IMR-90 (cell line): Measurements from ENCODE around the gene APBB1IP. TPM values are rescaled to one million over a fixed set of nuclear protein-coding genes. Genes with fewer than 3 reads are reported as not detected.
"Not testable (repeated sequence)": the region's sequence is repeated elsewhere in the genome, so short reads cannot be mapped to it uniquely, and the experiment has no call there.

ENCODE experiments used
- ATAC-seq: fragments of 200-7000 bp; cut with Tn5 transposase; 2 replicates; pipeline ENCODE4 v1.9.1; 2020; ENCODE audit warnings: low read depth, mild to moderate bottlenecking, moderate library complexity
- BruUV-seq: library from RNA; stranded (reverse); fragments of 400-500 nt; replicated peaks from 2 replicates; lab custom pipeline; 2021; lab: Mats Ljungman, UMichigan
- CTCF ChIA-PET: fragments of 300-600 bp; formaldehyde crosslinking; extraction: SDS; loops from one replicate; lab custom pipeline; 2021; ENCODE audit warnings: antibody characterized with exemption; lab: Yijun Ruan, JAX
- POLR2A ChIA-PET: fragments of 300-600 bp; sonication (Branson Sonifier 250); formaldehyde crosslinking; loops from one replicate; lab custom pipeline; 2022; ENCODE audit warnings: antibody characterized with exemption; ENCODE audit not compliant: unreplicated experiment; lab: Charles Lee
- DNase-seq: peaks from one replicate; pipeline ENCODE4 v3.0.0; 2013
- H2AFZ ChIP-seq: replicated peaks from 2 replicates; pipeline ENCODE3; 2013; ENCODE audit warnings: low read length, mild to moderate bottlenecking; ENCODE audit not compliant: poor library complexity
- H2AK5ac ChIP-seq: 2 replicates; pipeline ENCODE4 v1.6.1; 2013; ENCODE audit warnings: low read depth, low read length, inconsistent platforms
- H2AK9ac ChIP-seq: replicated peaks from 2 replicates; pipeline ENCODE3; 2013; ENCODE audit warnings: mild to moderate bottlenecking, low read depth, low read length, moderate library complexity; ENCODE audit not compliant: poor library complexity
- H2BK120ac ChIP-seq: 2 replicates; pipeline ENCODE4 v1.6.1; 2013; ENCODE audit warnings: low read depth, low read length, inconsistent platforms
- H2BK15ac ChIP-seq: 3 replicates; pipeline ENCODE4 v1.6.1; 2013; ENCODE audit warnings: low read depth, low read length, inconsistent platforms
- H2BK20ac ChIP-seq: 2 replicates; pipeline ENCODE4 v1.6.1; 2013; ENCODE audit warnings: low read depth, mild to moderate bottlenecking, inconsistent platforms, low read length, moderate library complexity
- H2BK5ac ChIP-seq: 2 replicates; pipeline ENCODE4 v1.6.1; 2013; ENCODE audit warnings: mild to moderate bottlenecking, low read depth, low read length, inconsistent platforms; ENCODE audit not compliant: poor library complexity, severe bottlenecking
- H3K14ac ChIP-seq: replicated peaks from 2 replicates; pipeline ENCODE4 v1.6.1; 2013; ENCODE audit warnings: low read depth, low read length, inconsistent platforms
- H3K18ac ChIP-seq: 2 replicates; pipeline ENCODE4 v1.6.1; 2013; ENCODE audit warnings: low read depth, low read length, control low read depth
- H3K23ac ChIP-seq: 2 replicates; pipeline ENCODE4 v1.6.1; 2013; ENCODE audit warnings: low read depth, low read length, inconsistent platforms
- H3K27ac ChIP-seq: 2 replicates; pipeline ENCODE4 v1.5.1; 2013; ENCODE audit warnings: mild to moderate bottlenecking, control low read depth, low read length; ENCODE audit not compliant: insufficient read depth
- H3K27me3 ChIP-seq: 2 replicates; pipeline ENCODE4 v1.6.1; 2013; ENCODE audit warnings: low read length; ENCODE audit not compliant: control insufficient read depth, insufficient read depth
- H3K36me3 ChIP-seq: 2 replicates; pipeline ENCODE4 v1.6.1; 2013; ENCODE audit warnings: low read length, mixed read lengths; ENCODE audit not compliant: control insufficient read depth, insufficient read depth
- H3K4ac ChIP-seq: 2 replicates; pipeline ENCODE4 v1.6.1; 2013; ENCODE audit warnings: low read depth, low read length, inconsistent platforms
- H3K4me1 ChIP-seq: 2 replicates; pipeline ENCODE4 v1.6.1; 2013; ENCODE audit warnings: low read length, mixed read lengths; ENCODE audit not compliant: control insufficient read depth, insufficient read depth
- H3K4me2 ChIP-seq: 2 replicates; pipeline ENCODE4 v1.6.1; 2013; ENCODE audit warnings: low read depth, mild to moderate bottlenecking, control low read depth, low read length, moderate library complexity
- H3K4me3 ChIP-seq: 2 replicates; pipeline ENCODE4 v1.5.1; 2013; ENCODE audit warnings: low read depth, mild to moderate bottlenecking, control low read depth, low read length, moderate library complexity; ENCODE audit not compliant: insufficient read depth
- H3K56ac ChIP-seq: 2 replicates; pipeline ENCODE4 v1.6.1; 2013; ENCODE audit warnings: low read length, inconsistent platforms; ENCODE audit not compliant: insufficient read depth; ENCODE audit errors: extremely low read depth
- H3K79me1 ChIP-seq, 2 experiments: 2 replicates each; pipeline ENCODE4 v1.6.1; 2013; ENCODE audit warnings: low read length in 2 of 2, inconsistent platforms in 1 of 2, low read depth in 1 of 2
- H3K9ac ChIP-seq: 2 replicates; pipeline ENCODE4 v1.6.1; 2013; ENCODE audit warnings: low read depth, low read length, control low read depth
- H3K9me1 ChIP-seq: 2 replicates; pipeline ENCODE4 v1.6.1; 2013; ENCODE audit warnings: low read length, inconsistent platforms; ENCODE audit not compliant: insufficient read depth
- H3K9me3 ChIP-seq: 2 replicates; pipeline ENCODE4 v1.6.1; 2013; ENCODE audit warnings: low read length; ENCODE audit not compliant: control insufficient read depth, insufficient read depth
- H4K20me1 ChIP-seq: 2 replicates; pipeline ENCODE4 v1.6.1; 2013; ENCODE audit warnings: low read length, inconsistent platforms; ENCODE audit not compliant: insufficient read depth
- H4K5ac ChIP-seq: 2 replicates; pipeline ENCODE4 v1.6.1; 2013; ENCODE audit warnings: mild to moderate bottlenecking, low read depth, low read length, control low read depth
- H4K8ac ChIP-seq, 2 experiments: 2 replicates each; pipeline ENCODE4 v1.6.1; 2013; ENCODE audit warnings: low read depth in 2 of 2, low read length in 2 of 2, control low read depth in 1 of 2, inconsistent platforms in 1 of 2
- H4K91ac ChIP-seq: 2 replicates; pipeline ENCODE4 v1.6.1; 2013; ENCODE audit warnings: low read depth, low read length, inconsistent platforms; ENCODE audit not compliant: insufficient read depth
- FOS ChIP-seq: fragments of 150-350 bp; IDR thresholded peaks from 2 replicates; pipeline ENCODE4 v1.6.1; 2016; ENCODE audit warnings: low read depth, low read length
- MAZ ChIP-seq: IDR thresholded peaks from 2 replicates; pipeline ENCODE4 v1.6.1; 2012; ENCODE audit warnings: low read depth, mild to moderate bottlenecking, low read length, improper control_type of control experiment, moderate library complexity, borderline replicate concordance
- NFE2L2 ChIP-seq: fragments of 150-350 bp; IDR thresholded peaks from 2 replicates; pipeline ENCODE4 v1.6.1; 2016; ENCODE audit warnings: low read depth, mild to moderate bottlenecking, low read length
- RCOR1 ChIP-seq: IDR thresholded peaks from 2 replicates; pipeline ENCODE4 v1.6.1; 2012; ENCODE audit warnings: mild to moderate bottlenecking, low read length, improper control_type of control experiment; ENCODE audit not compliant: insufficient replicate concordance
- WGBS, 2 experiments: methylation state at CpG; one replicate each; pipeline versions ENCODE4 v1.1.5 to v1.1.7; 2013; ENCODE audit warnings: missing lambda C conversion rate in 2 of 2; ENCODE audit not compliant: insufficient read length in 1 of 2; ENCODE audit errors: extremely low coverage in 2 of 2; 5-methylcytosine and 5-hydroxymethylcytosine counted together
- dilution Hi-C: fragments of 300-500 bp; cut with HindIII; formaldehyde crosslinking; loops from one replicate; pipeline ENCODE4 v1.14.3; 2018; ENCODE audit warnings: low sequenced_read_pairs; ENCODE audit not compliant: unreplicated experiment
- in situ Hi-C: fragments of 300-500 bp; cut with MboI; formaldehyde crosslinking; loops from 3 replicates; pipeline ENCODE4 v1.14.3; 2019; ENCODE audit warnings: low sequenced_read_pairs, inconsistent platforms, mixed read lengths
- intact Hi-C: fragments of 100-400 bp; cut with micrococcal nuclease; formaldehyde crosslinking; loops from 2 replicates; pipeline ENCODE4 v1.10.0; 2022
- polyA plus RNA-seq, 3 experiments: library from polyadenylated mRNA; depleted of rRNA; stranded (reverse); fragments of >200 nt; gene quantifications; 2 replicates each; pipeline ENCODE4 v1.2.3, GENCODE V29; 2012; ENCODE audit warnings: low replicate concordance in 1 of 3
- total RNA-seq: library from RNA; depleted of rRNA; stranded (reverse); fragments of >200 nt; gene quantifications from 2 replicates; pipeline ENCODE4 v1.2.3, GENCODE V29; 2012

The APBB1IP gene
- total and polyA plus RNA-seq, 2 of the 4 experiments (the other 2 are of a cell fraction), result not detected

DNA sequence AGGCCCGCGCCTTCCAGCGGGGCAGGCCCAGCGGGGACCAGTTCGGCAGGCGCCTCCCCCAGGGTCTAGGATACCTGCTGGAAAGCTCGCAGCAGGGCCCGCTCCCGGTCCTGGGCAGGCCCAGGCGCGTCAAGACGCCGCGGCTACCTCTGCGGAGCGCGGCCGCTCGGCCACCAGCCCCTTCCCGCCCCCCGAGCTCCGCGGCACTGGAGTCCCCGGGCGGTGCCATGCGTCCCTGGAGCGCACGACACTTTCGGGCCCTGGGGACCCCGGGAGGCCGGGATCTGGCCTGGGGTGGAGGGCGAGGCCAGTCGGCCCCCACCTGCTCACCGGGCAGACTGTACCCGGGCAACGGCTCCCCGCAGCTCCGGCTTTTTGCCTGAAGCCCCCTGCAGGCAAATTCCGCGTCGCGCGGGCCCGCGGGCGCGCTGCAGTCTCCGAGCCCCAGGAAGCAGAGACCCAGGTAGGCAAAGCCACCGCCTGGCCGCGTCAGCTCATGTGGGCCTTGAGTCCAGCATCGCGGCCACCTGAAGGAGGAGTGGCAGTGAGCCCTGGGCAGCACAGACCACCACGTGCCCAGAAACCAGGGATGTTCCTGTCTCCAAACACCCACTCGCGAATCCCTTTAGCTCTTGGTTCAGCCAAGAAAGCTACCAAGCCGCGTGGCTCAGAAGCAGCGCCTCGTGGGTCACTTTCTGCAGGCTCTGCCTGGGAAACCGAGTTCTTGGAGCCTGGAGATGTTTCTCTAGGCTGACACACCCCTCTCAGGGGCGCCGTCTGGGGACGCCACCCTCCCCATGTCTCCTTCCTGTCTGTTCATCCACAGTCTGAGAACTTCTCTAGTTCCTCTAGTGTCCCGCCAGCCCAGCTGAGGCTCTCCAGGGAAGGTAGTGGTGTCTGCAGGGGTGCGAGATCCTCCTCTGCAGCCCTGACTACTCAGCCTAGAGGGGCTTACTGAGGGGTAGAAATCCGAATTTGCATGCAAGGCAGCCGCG, 46.1 kb upstream of the APBB1IP start:
- TF ChIP-seq MAZ (no peak), FOS (no peak), NFE2L2 (no peak), RCOR1 (no peak)
- no peaks in the 10 kb centered on the region for H3K79me1 ChIP-seq
- H3K27me3 ChIP-seq, result no peaks in the 10 kb centered on the region
- no peak overlapping the region for H2BK120ac ChIP-seq
- H3K56ac ChIP-seq, result no peak overlapping the region
- intact Hi-C loops, result no loop called here
- ATAC-seq (no peak), DNase-seq (no peak)
- no peak overlapping the region for H3K14ac ChIP-seq
- H3K4ac ChIP-seq, result no peak overlapping the region
- no peaks in the 10 kb centered on the region for H3K4me1 ChIP-seq
- no peak overlapping the region for H3K27ac ChIP-seq
- H2AK9ac ChIP-seq, result no peak overlapping the region
- H2AFZ ChIP-seq, result no peak overlapping the region
- no peak overlapping the region for H3K4me2 ChIP-seq
- H2BK5ac ChIP-seq, result no peak overlapping the region
- no peaks in the 10 kb centered on the region for H3K9me1 ChIP-seq
- no peak overlapping the region for H2AK5ac ChIP-seq
- peaks cover 6% of the 10 kb centered on the region; the same call in 1 of the 2 replicates for H3K9me3 ChIP-seq
- no peak overlapping the region for H3K4me3 ChIP-seq
- no peak overlapping the region for H4K5ac ChIP-seq
- H3K23ac ChIP-seq, result no peak overlapping the region
- BruUV-seq, result no TSS peak
- ChIA-PET CTCF (no interaction called here), POLR2A (no interaction called here)
- no peak overlapping the region for H2BK15ac ChIP-seq
- no peak overlapping the region for H2BK20ac ChIP-seq
- no peak overlapping the region for H3K18ac ChIP-seq
- H4K91ac ChIP-seq, result no peak overlapping the region
- no peak overlapping the region for H4K8ac ChIP-seq
- in situ Hi-C loops, result no loop called here
- dilution Hi-C loops, result no loop called here
- no peak overlapping the region for H3K9ac ChIP-seq
- no peaks in the 10 kb centered on the region for H4K20me1 ChIP-seq
- no peaks in the 10 kb centered on the region for H3K36me3 ChIP-seq
- WGBS, 2 experiments, result 15% methylated on average over 40 of the region's 69 CpGs; no CpG with 5 or more reads in 1 of the 2 experiments

DNA sequence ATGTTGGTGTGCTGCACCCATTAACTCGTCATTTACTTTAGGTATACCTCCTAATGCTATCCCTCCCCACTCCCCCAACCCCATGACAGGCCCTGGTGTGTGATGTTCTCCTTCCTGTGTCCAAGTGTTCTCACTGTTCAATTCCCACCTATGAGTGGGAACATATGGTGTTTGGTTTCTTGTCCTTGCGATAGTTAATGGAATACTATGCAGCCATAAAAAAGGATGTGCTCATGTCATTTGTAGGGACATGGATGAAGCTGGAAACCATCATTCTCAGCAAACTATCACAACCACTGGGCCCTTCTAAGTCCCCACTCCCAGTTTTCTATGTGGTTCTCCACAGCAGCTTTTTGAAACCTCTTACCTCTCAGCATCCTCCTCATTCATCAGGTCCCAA, 39.8 kb upstream of the APBB1IP start:
- H3K4ac ChIP-seq, H3K23ac ChIP-seq, H2AFZ ChIP-seq, H2BK15ac ChIP-seq, H2AK9ac ChIP-seq, H3K27me3 ChIP-seq, H3K4me3 ChIP-seq, H3K4me2 ChIP-seq, H2BK20ac ChIP-seq, H4K20me1 ChIP-seq, BruUV-seq, DNase-seq, ATAC-seq, H3K27ac ChIP-seq, H3K56ac ChIP-seq, H2AK5ac ChIP-seq, POLR2A ChIA-PET, H4K91ac ChIP-seq, H2BK120ac ChIP-seq, H4K8ac ChIP-seq, H3K4me1 ChIP-seq, H4K5ac ChIP-seq, H3K18ac ChIP-seq, CTCF ChIA-PET, H3K9me1 ChIP-seq, intact Hi-C loops, H3K36me3 ChIP-seq, dilution Hi-C loops, in situ Hi-C loops, H3K9ac ChIP-seq, H3K14ac ChIP-seq, H3K79me1 ChIP-seq, H2BK5ac ChIP-seq: not testable (repeated sequence)
- H3K9me3 ChIP-seq, result peaks cover 22% of the 10 kb centered on the region
- no CpG with 5 or more reads among the region's 2 CpGs for WGBS, 2 experiments
